ENCODE measurements around the gene ACKR2. TPM values are rescaled to one million over a fixed set of nuclear protein-coding genes. Genes with fewer than 3 reads are reported as not detected.

The ACKR2 gene
- total RNA-seq, 1 experiment from 2014 or later = 0.02 TPM

Other genes with a start within 250 kb of the ACKR2 start
- gene SEC22C, start 227.5 kb upstream of the ACKR2 start, total RNA-seq (2014; rRNA removed; shearing (Covaris generic)) = 47.3 and 57.7 TPM in 2 replicates
- gene SS18L2, start 218.6 kb upstream of the ACKR2 start, total RNA-seq (2014; rRNA removed; shearing (Covaris generic)) = 34.6 and 35.1 TPM in 2 replicates
- gene NKTR, start 208.8 kb upstream of the ACKR2 start, total RNA-seq (2014; rRNA removed; shearing (Covaris generic)) = 8.0 and 9.4 TPM in 2 replicates
- gene ZBTB47, start 155.7 kb upstream of the ACKR2 start, total RNA-seq (2014; rRNA removed; shearing (Covaris generic)) = 5.0 and 5.5 TPM in 2 replicates
- not detected in 2 replicates for gene KLHL40, start 123.9 kb upstream of the ACKR2 start, total RNA-seq (2014; rRNA removed; shearing (Covaris generic))
- gene HHATL, start 106.6 kb upstream of the ACKR2 start, total RNA-seq (2014; rRNA removed; shearing (Covaris generic)) = not detected in 2 replicates
- gene CCDC13, start 36.2 kb upstream of the ACKR2 start, total RNA-seq (2014; rRNA removed; shearing (Covaris generic)) = 0.62 TPM in 1 of 2 replicates, not detected in the other
- gene HIGD1A, start 5.0 kb upstream of the ACKR2 start, total RNA-seq (2014; rRNA removed; shearing (Covaris generic)) = 138 and 163 TPM in 2 replicates
- not detected in 2 replicates for gene CYP8B1, start 66.4 kb downstream of the ACKR2 start, total RNA-seq (2014; rRNA removed; shearing (Covaris generic))
- gene ZNF662, start 96.7 kb downstream of the ACKR2 start, total RNA-seq (2014; rRNA removed; shearing (Covaris generic)) = 0.20 and 1.4 TPM in 2 replicates
- gene GASK1A, start 169.9 kb downstream of the ACKR2 start, total RNA-seq (2014; rRNA removed; shearing (Covaris generic)) = 2.6 and 3.4 TPM in 2 replicates

Data from M059J (cell line).